HepG2 (cell line): Measurements from ENCODE around the gene ZFX. TPM values are rescaled to one million over a fixed set of nuclear protein-coding genes. Genes with fewer than 3 reads are reported as not detected.

ENCODE experiments used
- ATAC-seq: fragments of 200-7000 bp; cut with Tn5 transposase; 3 replicates; pipeline ENCODE4 v1.9.1; 2020; ENCODE audit warnings: mild to moderate bottlenecking, moderate library complexity
- BruUV-seq: library from RNA; stranded (reverse); fragments of 400-500 nt; replicated peaks from 2 replicates; lab custom pipeline; 2021; lab: Mats Ljungman, UMichigan
- CTCF ChIA-PET: fragments of 300-600 bp; formaldehyde crosslinking; extraction: SDS; loops from one replicate; lab custom pipeline; 2021; ENCODE audit warnings: low total read pairs, inconsistent platforms, low intra/inter-chr PET ratio; lab: Yijun Ruan, JAX
- POLR2A ChIA-PET: fragments of 350-600 bp; sonication (Branson Sonifier 250); formaldehyde crosslinking; loops from one replicate; lab custom pipeline; 2020; ENCODE audit warnings: antibody characterized with exemption, inconsistent platforms; lab: Yijun Ruan, JAX
- DNase-seq: peaks from one replicate; pipeline ENCODE4 v3.0.0-alpha.2; 2015; ENCODE audit warnings: low spot score
- FAIRE-seq: peaks from 3 replicates; lab custom pipeline; 2011; peaks lifted over from hg19 to GRCh38; lab: Jason Lieb, UNC
- H2AFZ ChIP-seq: one replicate; pipeline ENCODE4 v1.6.1; 2011; ENCODE audit warnings: low read length, inconsistent platforms
- H3K27ac ChIP-seq: fragments of 300-600 bp; 3 replicates; pipeline ENCODE4 v1.8.0; 2011; ENCODE audit warnings: mixed run types, mild to moderate bottlenecking, mixed read lengths, low read length, inconsistent platforms; ENCODE audit not compliant: insufficient read depth; ENCODE audit errors: extremely low read length
- H3K27me3 ChIP-seq, 2 experiments: fragments of 200-600 bp in 1 of 2; 2 replicates in 1 of 2; 3 replicates in 1 of 2; pipeline versions ENCODE4 v1.6.0 to v1.8.0; 2011; ENCODE audit warnings: low read length in 2 of 2, mild to moderate bottlenecking in 2 of 2, moderate library complexity in 2 of 2, inconsistent platforms in 1 of 2; ENCODE audit not compliant: insufficient read depth in 2 of 2, control insufficient read depth in 1 of 2
- H3K36me3 ChIP-seq, 2 experiments: fragments of 200-600 bp in 1 of 2; replicated peaks in 1 of 2; 2 replicates in 1 of 2; 3 replicates in 1 of 2; pipeline versions ENCODE4 v1.5.1 to v1.8.0; 2011; ENCODE audit warnings: low read length in 2 of 2, inconsistent platforms in 1 of 2; ENCODE audit not compliant: insufficient read depth in 2 of 2, control insufficient read depth in 1 of 2
- H3K4me1 ChIP-seq: 2 replicates; pipeline ENCODE4 v1.5.1; 2012; ENCODE audit warnings: low read length, inconsistent platforms; ENCODE audit not compliant: insufficient read depth
- H3K4me2 ChIP-seq: 2 replicates; pipeline ENCODE4 v1.6.0; 2011; ENCODE audit warnings: low read depth, low read length, inconsistent platforms
- H3K4me3 ChIP-seq, 3 experiments: fragments of 200-600 bp in 1 of 3; sonication (generic), shearing (Covaris generic) in 1 of 3; replicated peaks in 1 of 3; 2 replicates each; pipeline ENCODE4 v1.5.1; 2011 to 2016; ENCODE audit warnings: low read length in 3 of 3, inconsistent platforms in 2 of 3, low read depth in 2 of 3, mild to moderate bottlenecking in 2 of 3, control low read depth in 1 of 3, mixed read lengths in 1 of 3; ENCODE audit not compliant: insufficient read depth in 1 of 3
- H3K79me2 ChIP-seq: one replicate; pipeline ENCODE4 v1.6.1; 2011; ENCODE audit warnings: low read length, inconsistent platforms; ENCODE audit not compliant: insufficient read depth
- H3K9ac ChIP-seq: 2 replicates; pipeline ENCODE4 v1.6.0; 2011; ENCODE audit warnings: mild to moderate bottlenecking, low read depth, low read length, inconsistent platforms; ENCODE audit not compliant: insufficient read depth
- H3K9me3 ChIP-seq: 2 replicates; pipeline ENCODE4 v1.5.1; 2012; ENCODE audit warnings: mild to moderate bottlenecking, low read length
- H4K20me1 ChIP-seq: 2 replicates; pipeline ENCODE4 v1.6.0; 2011; ENCODE audit warnings: inconsistent platforms, mild to moderate bottlenecking, low read length, moderate library complexity; ENCODE audit not compliant: insufficient read depth
- ATF6 ChIP-seq: sonication (generic); formaldehyde crosslinking; conservative IDR thresholded peaks from 2 replicates; pipeline ENCODE4 v1.4.0; 2020; ENCODE audit warnings: missing genetic modification reagents
- BHLHE40 ChIP-seq: IDR thresholded peaks from 2 replicates; pipeline ENCODE4 v1.6.1; 2011; ENCODE audit warnings: low read length, improper control_type of control experiment
- BRCA1 ChIP-seq: sonication (generic); formaldehyde crosslinking; IDR thresholded peaks from 2 replicates; pipeline ENCODE4 v1.4.0; 2020; ENCODE audit warnings: missing genetic modification reagents
- CHD2 ChIP-seq: IDR thresholded peaks from 2 replicates; pipeline ENCODE4 v1.6.1; 2011; ENCODE audit warnings: low read depth, low read length, improper control_type of control experiment
- EEA1 ChIP-seq: sonication (generic); formaldehyde crosslinking; IDR thresholded peaks from 2 replicates; pipeline ENCODE4 v1.5.1; 2020; ENCODE audit warnings: mild to moderate bottlenecking, missing genetic modification reagents, borderline replicate concordance
- GTF3A ChIP-seq: sonication (generic); formaldehyde crosslinking; conservative IDR thresholded peaks from 2 replicates; pipeline ENCODE4 v1.4.0; 2020; ENCODE audit warnings: mild to moderate bottlenecking, missing genetic modification reagents
- HOXD1 ChIP-seq: sonication (generic); formaldehyde crosslinking; IDR thresholded peaks from 2 replicates; pipeline ENCODE4 v1.5.0; 2020; ENCODE audit warnings: missing genetic modification reagents
- IKZF5 ChIP-seq: IDR thresholded peaks from 2 replicates; pipeline ENCODE4 v1.6.1; 2018; ENCODE audit warnings: missing genetic modification reagents, mild to moderate bottlenecking, missing compliant biosample characterization
- MBD4 ChIP-seq: IDR thresholded peaks from 2 replicates; pipeline ENCODE4 v1.6.1; 2012; ENCODE audit warnings: low read length, inconsistent platforms, borderline replicate concordance
- NFRKB ChIP-seq: fragments of 450-650 bp; IDR thresholded peaks from 2 replicates; pipeline ENCODE4 v1.6.1; 2017
- NFYB ChIP-seq: sonication (generic); formaldehyde crosslinking; IDR thresholded peaks from 2 replicates; pipeline ENCODE4 v1.4.0; 2020; ENCODE audit warnings: missing genetic modification reagents
- SMARCE1 ChIP-seq: fragments of 450-650 bp; IDR thresholded peaks from 2 replicates; pipeline ENCODE4 v1.6.1; 2017; ENCODE audit warnings: borderline replicate concordance
- SRSF9 ChIP-seq: fragments of 200-400 bp; formaldehyde crosslinking; IDR thresholded peaks from 2 replicates; pipeline ENCODE4 v1.6.1; 2018; ENCODE audit warnings: borderline replicate concordance, mild to moderate bottlenecking, low read depth, low read length; ENCODE audit not compliant: insufficient read depth, poor library complexity, severe bottlenecking
- ZBTB26 ChIP-seq: IDR thresholded peaks from 2 replicates; pipeline ENCODE4 v1.6.1; 2016; ENCODE audit warnings: missing compliant biosample characterization, missing genetic modification reagents, borderline replicate concordance
- ZBTB37 ChIP-seq: sonication (generic); formaldehyde crosslinking; IDR thresholded peaks from 2 replicates; pipeline ENCODE4 v1.4.0; 2020; ENCODE audit warnings: mild to moderate bottlenecking, missing genetic modification reagents
- ZC3H4 ChIP-seq: sonication (generic); formaldehyde crosslinking; IDR thresholded peaks from 2 replicates; pipeline ENCODE4 v1.4.0; 2020; ENCODE audit warnings: missing genetic modification reagents, borderline replicate concordance
- ZFP36L2 ChIP-seq: sonication (generic); formaldehyde crosslinking; IDR thresholded peaks from 2 replicates; pipeline ENCODE4 v1.4.0; 2020; ENCODE audit warnings: missing genetic modification reagents
- ZNF101 ChIP-seq: sonication (generic); formaldehyde crosslinking; IDR thresholded peaks from 2 replicates; pipeline ENCODE4 v1.4.0; 2020; ENCODE audit warnings: mild to moderate bottlenecking, low read depth, missing genetic modification reagents, borderline replicate concordance
- ZNF614 ChIP-seq: IDR thresholded peaks from 2 replicates; pipeline ENCODE4 v1.6.1; 2018; ENCODE audit warnings: missing biosample characterization, missing genetic modification reagents, inconsistent platforms, borderline replicate concordance
- ZNF766 ChIP-seq: sonication (generic); formaldehyde crosslinking; IDR thresholded peaks from 2 replicates; pipeline ENCODE4 v1.5.0; 2020; ENCODE audit warnings: missing genetic modification reagents, borderline replicate concordance
- ZSCAN22 ChIP-seq: sonication (generic); formaldehyde crosslinking; IDR thresholded peaks from 2 replicates; pipeline ENCODE4 v1.4.0; 2020; ENCODE audit warnings: mild to moderate bottlenecking, missing genetic modification reagents
- WGBS: methylation state at CpG from one replicate; pipeline ENCODE4 v1.1.6; 2017; ENCODE audit warnings: low lambda C conversion rate; 5-methylcytosine and 5-hydroxymethylcytosine counted together
- in situ Hi-C: cut with HindIII; loops from 2 replicates; pipeline ENCODE4 v1.10.0; 2017; ENCODE audit warnings: low pct_unique_long_range_greater_than_20kb; ENCODE audit not compliant: extremely low pct_ligation_motif_present
- intact Hi-C: fragments of 100-400 bp; cut with micrococcal nuclease; formaldehyde crosslinking; loops from one replicate; pipeline ENCODE4 v1.10.0; 2022; ENCODE audit not compliant: unreplicated experiment
- polyA plus RNA-seq, 8 experiments: library from polyadenylated mRNA; depleted of rRNA in 3 of 8; stranded (reverse) in 7 of 8; unstranded in 1 of 8; fragments of >200 nt; fragmentation: Illumina TruSeq in 4 of 8; extraction: Trizol in 4 of 8; gene quantifications; 2 replicates each; pipeline versions ENCODE4 v1.2.1 to v1.2.3, GENCODE V29; 2011 to 2016; ENCODE audit warnings: low read depth in 4 of 8, missing spikeins in 1 of 8, mixed read lengths in 1 of 8; ENCODE audit not compliant: insufficient read depth in 1 of 8
- total RNA-seq, 5 experiments: library from RNA; depleted of rRNA; stranded (reverse); fragments of >200 nt; fragmentation: Illumina TruSeq; extraction: Trizol; gene quantifications; 2 replicates each; pipeline ENCODE4 v1.2.3, GENCODE V29; 2016; ENCODE audit warnings: low read depth in 1 of 5

Gene ZFX
- total and polyA plus RNA-seq, 2 of the 13 experiments (the other 11 are each of a cell fraction or from before 2014, with no cell fraction given), result 13.8 to 37.3 TPM

- Histone ChIP-seq H3K79me2 (peaks cover 57% of the 10 kb centered on the region), H2AFZ (no peak overlapping the region), H4K20me1 (peaks cover 20% of the 10 kb centered on the region; the same call in 1 of the 2 replicates), H3K4me1 (peaks cover 68% of the 10 kb centered on the region), H3K27ac (peak overlapping the region; percentile 93), H3K36me3 (no peaks in the 10 kb centered on the region), H3K4me3 (peak overlapping the region in 1 of 3 experiments; percentile 68; a peak in 1 of 6 replicates), H3K9me3 (no peaks in the 10 kb centered on the region), H3K4me2 (peak overlapping the region; percentile 73; the same call in 1 of the 2 replicates), H3K9ac (no peak overlapping the region), H3K27me3 (no peaks in the 10 kb centered on the region)
- 0% methylated on average over 2 of the region's 2 CpGs for WGBS
- CTCF ChIA-PET, result no interaction called here
- in situ Hi-C loops, result no loop called here
- no TSS peak for BruUV-seq
- intact Hi-C loops, result loop anchor here (1.0 to 5.0 kb wide), 2 partner anchors 39 to 107 kb away; no protein-coding TSS in a partner anchor
- FAIRE-seq, result peak; percentile 72
- ATAC-seq, result peak; percentile 57
- POLR2A ChIA-PET, result interaction anchor here (1.6 kb wide), 1 partner anchor 139 kb away, joined by 7 read pairs; no protein-coding TSS in a partner anchor
- peak; percentile 87 for DNase-seq
- no peak for TF ChIP-seq ZBTB26 (CRISPR knock-in tag)
- TF ChIP-seq SRSF9, result no peak
- no peak for TF ChIP-seq ZNF766
- TF ChIP-seq ZNF101 (CRISPR knock-in tag), result no peak
- no peak for TF ChIP-seq ATF6 (CRISPR knock-in tag)
- TF ChIP-seq BRCA1 (CRISPR knock-in tag), result no peak
- no peak for TF ChIP-seq NFYB (CRISPR knock-in tag)
- no peak for TF ChIP-seq ZC3H4
- no peak for TF ChIP-seq NFRKB
- no peak for TF ChIP-seq CHD2
- TF ChIP-seq MBD4, result peak; percentile 66; the same call in 1 of the 2 replicates
- no peak for TF ChIP-seq EEA1 (CRISPR knock-in tag)
- no peak for TF ChIP-seq SMARCE1
- TF ChIP-seq ZFP36L2 (CRISPR knock-in tag), result no peak
- TF ChIP-seq ZNF614, result no peak
- TF ChIP-seq ZSCAN22, result no peak
- no peak for TF ChIP-seq BHLHE40
- TF ChIP-seq GTF3A, result no peak
- no peak for TF ChIP-seq ZBTB37 (CRISPR knock-in tag)
- TF ChIP-seq HOXD1 (CRISPR knock-in tag), result peak; percentile 74; the same call in 1 of the 2 replicates
- no peak for TF ChIP-seq IKZF5
Measured at GRCh38 chrX:24189490-24189889, 40.0 kb downstream of the ZFX start.
